ENCODE results near the gene GTF2H2C_2.
"Not testable (repeated sequence)": the region's sequence is repeated elsewhere in the genome, so short reads cannot be mapped to it uniquely, and the experiment has no call there.

The GTF2H2C_2 gene

GRCh38 chr5:70415117-70415516 is at the start of gene GTF2H2C_2:
TSS of gene GTF2H2C_2 (plus strand) at chr5:70415368.
- DNase-seq = not testable (repeated sequence)

GRCh38 chr5:70400984-70401686 is 14.0 kb upstream of the GTF2H2C_2 start:
- DNase-seq = peak; percentile 47 to 65

- not testable (repeated sequence) for DNase-seq
Measured at GRCh38 chr5:70421322-70421721, 6.2 kb downstream of the GTF2H2C_2 start.

GRCh38 chr5:70423215-70423614 is 8.0 kb downstream of the GTF2H2C_2 start:
- not testable (repeated sequence) for DNase-seq

- not testable (repeated sequence) for DNase-seq
Measured at GRCh38 chr5:70438518-70438917, 23.4 kb downstream of the GTF2H2C_2 start.

GRCh38 chr5:70449565-70449964 is 34.4 kb downstream of the GTF2H2C_2 start:
- not testable (repeated sequence) for DNase-seq

- not testable (repeated sequence) for DNase-seq
Measured at GRCh38 chr5:70451249-70451984, 36.2 kb downstream of the GTF2H2C_2 start.

- not testable (repeated sequence) for DNase-seq
Measured at GRCh38 chr5:70457093-70457492, 41.9 kb downstream of the GTF2H2C_2 start.

- DNase-seq = not testable (repeated sequence)
Measured at GRCh38 chr5:70459188-70459587, 44.0 kb downstream of the GTF2H2C_2 start.

- not testable (repeated sequence) for DNase-seq
Measured at GRCh38 chr5:70461984-70462383, 46.8 kb downstream of the GTF2H2C_2 start.

- DNase-seq = not testable (repeated sequence)
Measured at GRCh38 chr5:70464019-70464637, 49.0 kb downstream of the GTF2H2C_2 start.

GRCh38 chr5:70469926-70470509 is 54.9 kb downstream of the GTF2H2C_2 start:
- not testable (repeated sequence) for DNase-seq
